Kidney (tissue), 14 donors: ENCODE data around the gene TJAP1. TPM values are rescaled to one million over a fixed set of nuclear protein-coding genes. Genes with fewer than 3 reads are reported as not detected.

Source experiments
- DNase-seq, 5 donors: peaks; one replicate each; pipeline ENCODE4 v3.0.0-alpha.2; 2013 to 2020
- FAIRE-seq: peaks from 2 replicates; lab custom pipeline; 2012; peaks lifted over from hg19 to GRCh38; lab: Jason Lieb, UNC
- H3K27ac ChIP-seq, 2 donors: one replicate each; pipeline ENCODE4 v1.7.0; 2013; ENCODE audit warnings: low read depth in 2 of 2, low read length in 2 of 2, inconsistent platforms in 1 of 2
- H3K27me3 ChIP-seq: one replicate; pipeline ENCODE4 v1.7.1; 2013; ENCODE audit warnings: low read length, inconsistent platforms; ENCODE audit not compliant: control insufficient read depth, insufficient read depth
- H3K36me3 ChIP-seq, 3 donors: one replicate each; pipeline versions ENCODE4 v1.7.0 to v1.7.1; 2013; ENCODE audit warnings: low read length in 3 of 3, control low read depth in 1 of 3, inconsistent platforms in 1 of 3; ENCODE audit not compliant: insufficient read depth in 3 of 3, control insufficient read depth in 2 of 3
- H3K4me1 ChIP-seq, 3 donors: one replicate each; pipeline versions ENCODE4 v1.7.0 to v1.7.1; 2013; ENCODE audit warnings: low read length in 3 of 3, inconsistent platforms in 1 of 3, low read depth in 1 of 3; ENCODE audit not compliant: control insufficient read depth in 2 of 3, insufficient read depth in 2 of 3
- H3K4me3 ChIP-seq, 3 donors: one replicate each; pipeline versions ENCODE4 v1.7.0 to v1.8.1; 2013; ENCODE audit warnings: low read length in 3 of 3, control low read depth in 1 of 3, inconsistent platforms in 1 of 3
- H3K9ac ChIP-seq, 3 donors: one replicate each; pipeline versions ENCODE4 v1.7.0 to v1.7.1; 2013; ENCODE audit warnings: low read length in 3 of 3, control low read depth in 1 of 3, inconsistent platforms in 1 of 3
- H3K9me3 ChIP-seq, 3 donors: one replicate each; pipeline versions ENCODE4 v1.7.0 to v1.7.1; 2013; ENCODE audit warnings: low read length in 3 of 3, control low read depth in 1 of 3, inconsistent platforms in 1 of 3; ENCODE audit not compliant: control insufficient read depth in 2 of 3, insufficient read depth in 1 of 3
- CTCF ChIP-seq: IDR thresholded peaks from 3 replicates; pipeline ENCODE4 v1.5.1; 2012; ENCODE audit warnings: mild to moderate bottlenecking, moderate library complexity, borderline replicate concordance; ENCODE audit not compliant: insufficient read depth; ENCODE audit errors: extremely low read depth
- intact Hi-C: fragments of 100-400 bp; cut with DNase I; formaldehyde crosslinking; loops from one replicate; pipeline ENCODE4 v1.11.1; 2022
- polyA plus RNA-seq: library from polyadenylated mRNA; stranded (reverse); fragments of 350-450 nt; fragmentation: Illumina TruSeq; extraction: RNeasy Lipid Tissue Mini Kit (QIAGEN cat#74804); gene quantifications from one replicate; pipeline ENCODE4 v1.2.3, GENCODE V29; 2014; ENCODE audit warnings: low read depth, low replicate concordance; ENCODE audit not compliant: insufficient read depth
- total RNA-seq: library from RNA; stranded (reverse); fragmentation: NEBNext Ultra II Directional; extraction: Animal tissue kit (Norgen Biotek cat#: 25700); gene quantifications from one replicate; pipeline ENCODE4 v1.2.1, GENCODE V29; 2021
- donor health status: control.
- donor health status: control.
- donor health status: control.
- donor health status: control.
- donor health status: control.
- donor health status: DM: yes; HTN: yes; CAD: no.
- donor health status: Normal renal cell carcinoma (clear cell type).

Gene TJAP1
- total and polyA plus RNA-seq, 2 donors from 2014 or later, result 13.6 to 38.5 TPM

- Histone ChIP-seq H3K36me3 (peaks cover 5 to 61% (median 35%) of the 10 kb centered on the region in 3 donors), H3K9me3 (no peaks in the 10 kb centered on the region), H3K4me1 (peaks cover 0 to 9% (median 0%) of the 10 kb centered on the region in 3 donors), H3K9ac (no peak overlapping the region), H3K27me3 (no peaks in the 10 kb centered on the region), H3K4me3 (no peak overlapping the region), H3K27ac (no peak overlapping the region)
- FAIRE-seq (no peak), DNase-seq (no peak)
- intact Hi-C loops, result loop anchor here (10.0 kb wide), 1 partner anchor 46 kb away; the partner anchor contains the start of gene DLK2
- TF ChIP-seq CTCF, result no peak
Observed at GRCh38 chr6:43500921-43501320, 23.6 kb downstream of the TJAP1 start.

GRCh38 chr6:43502666-43503065, 25.3 kb downstream of the TJAP1 start:
- H3K9ac ChIP-seq, result no peak overlapping the region
- no peak overlapping the region for H3K4me3 ChIP-seq
- no peak overlapping the region for H3K27ac ChIP-seq
- H3K36me3 ChIP-seq, result peaks cover 5 to 61% (median 35%) of the 10 kb centered on the region in 3 donors
- FAIRE-seq (no peak), DNase-seq (no peak)
- H3K9me3 ChIP-seq, result no peaks in the 10 kb centered on the region
- intact Hi-C loops, result loop anchor here (10.0 kb wide), 1 partner anchor 48 kb away; the partner anchor contains the start of gene DLK2
- peaks cover 0 to 7% (median 0%) of the 10 kb centered on the region in 3 donors for H3K4me1 ChIP-seq
- TF ChIP-seq CTCF, result no peak
- no peaks in the 10 kb centered on the region for H3K27me3 ChIP-seq

- Histone ChIP-seq H3K27ac (no peak overlapping the region), H3K27me3 (no peaks in the 10 kb centered on the region), H3K4me3 (no peak overlapping the region), H3K36me3 (peaks cover 5 to 57% (median 35%) of the 10 kb centered on the region in 3 donors), H3K9ac (no peak overlapping the region), H3K4me1 (peaks cover 0 to 7% (median 0%) of the 10 kb centered on the region in 3 donors), H3K9me3 (no peaks in the 10 kb centered on the region)
- intact Hi-C loops, result loop anchor here (10.0 kb wide), 1 partner anchor 49 kb away; the partner anchor contains the start of gene DLK2
- DNase-seq (no peak), FAIRE-seq (no peak)
- no peak for TF ChIP-seq CTCF
Observed at GRCh38 chr6:43503443-43503842, 26.1 kb downstream of the TJAP1 start.
